AG09319 (cell line): ENCODE data around the gene HIRIP3.
"Not testable (repeated sequence)": the region's sequence is repeated elsewhere in the genome, so short reads cannot be mapped to it uniquely, and the experiment has no call there.

Experiments
- DNase-seq: peaks from one replicate; pipeline ENCODE4 v3.0.0-alpha.2; 2010; ENCODE audit warnings: low read depth; ENCODE audit errors: extremely low read depth
- TF ChIP-seq, protein P1 (sequence below): IDR thresholded peaks from 2 replicates; pipeline ENCODE4 v1.5.1; 2011; ENCODE audit warnings: low read depth, mild to moderate bottlenecking, inconsistent platforms, low read length, moderate library complexity

The HIRIP3 gene

DNA sequence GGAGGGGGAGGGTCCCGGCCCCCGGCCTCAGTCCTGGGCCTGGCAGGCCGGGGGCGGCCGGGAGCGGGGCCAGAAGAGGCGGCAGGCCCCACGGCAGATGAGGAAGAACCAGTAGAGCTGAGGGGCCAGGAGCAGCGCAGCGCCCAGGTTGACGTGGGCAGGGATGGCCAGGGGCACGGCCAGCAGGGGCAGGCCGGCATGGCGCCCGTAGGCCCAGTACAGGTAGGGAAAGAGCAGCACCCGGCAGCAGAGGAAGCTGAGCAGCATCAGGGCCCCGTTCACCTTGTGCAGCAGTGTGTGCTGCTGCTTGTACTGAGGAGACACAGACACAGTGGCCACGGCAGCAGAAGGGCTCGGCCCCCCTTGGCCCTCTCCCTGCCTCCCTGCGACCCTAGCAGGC is 29.7 kb upstream of the HIRIP3 start:
- TF ChIP-seq, protein P1, sequence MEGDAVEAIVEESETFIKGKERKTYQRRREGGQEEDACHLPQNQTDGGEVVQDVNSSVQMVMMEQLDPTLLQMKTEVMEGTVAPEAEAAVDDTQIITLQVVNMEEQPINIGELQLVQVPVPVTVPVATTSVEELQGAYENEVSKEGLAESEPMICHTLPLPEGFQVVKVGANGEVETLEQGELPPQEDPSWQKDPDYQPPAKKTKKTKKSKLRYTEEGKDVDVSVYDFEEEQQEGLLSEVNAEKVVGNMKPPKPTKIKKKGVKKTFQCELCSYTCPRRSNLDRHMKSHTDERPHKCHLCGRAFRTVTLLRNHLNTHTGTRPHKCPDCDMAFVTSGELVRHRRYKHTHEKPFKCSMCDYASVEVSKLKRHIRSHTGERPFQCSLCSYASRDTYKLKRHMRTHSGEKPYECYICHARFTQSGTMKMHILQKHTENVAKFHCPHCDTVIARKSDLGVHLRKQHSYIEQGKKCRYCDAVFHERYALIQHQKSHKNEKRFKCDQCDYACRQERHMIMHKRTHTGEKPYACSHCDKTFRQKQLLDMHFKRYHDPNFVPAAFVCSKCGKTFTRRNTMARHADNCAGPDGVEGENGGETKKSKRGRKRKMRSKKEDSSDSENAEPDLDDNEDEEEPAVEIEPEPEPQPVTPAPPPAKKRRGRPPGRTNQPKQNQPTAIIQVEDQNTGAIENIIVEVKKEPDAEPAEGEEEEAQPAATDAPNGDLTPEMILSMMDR = no peak
- no peak for DNase-seq

DNA sequence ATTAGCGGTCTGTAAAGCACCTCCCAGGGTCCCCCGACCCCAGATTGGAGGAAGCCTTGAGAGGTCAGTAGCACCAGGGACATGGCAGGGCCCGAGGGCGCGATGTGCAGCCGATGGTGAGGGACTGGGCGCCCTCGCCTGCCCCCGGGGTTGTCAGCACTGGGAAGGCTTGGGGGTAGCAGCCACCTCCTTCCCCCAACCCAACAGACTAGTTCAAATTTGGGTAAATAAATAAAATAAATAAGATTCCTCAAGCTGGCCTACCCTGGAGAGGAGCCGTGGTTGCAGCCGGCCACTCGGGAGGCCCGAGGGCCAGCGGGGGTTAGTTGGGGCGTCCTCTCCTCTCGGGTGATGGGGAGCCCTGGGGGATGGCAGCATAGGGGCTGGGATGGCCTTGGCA is 29.0 kb upstream of the HIRIP3 start:
- no peak for DNase-seq
- TF ChIP-seq, protein P1 = no peak

DNA sequence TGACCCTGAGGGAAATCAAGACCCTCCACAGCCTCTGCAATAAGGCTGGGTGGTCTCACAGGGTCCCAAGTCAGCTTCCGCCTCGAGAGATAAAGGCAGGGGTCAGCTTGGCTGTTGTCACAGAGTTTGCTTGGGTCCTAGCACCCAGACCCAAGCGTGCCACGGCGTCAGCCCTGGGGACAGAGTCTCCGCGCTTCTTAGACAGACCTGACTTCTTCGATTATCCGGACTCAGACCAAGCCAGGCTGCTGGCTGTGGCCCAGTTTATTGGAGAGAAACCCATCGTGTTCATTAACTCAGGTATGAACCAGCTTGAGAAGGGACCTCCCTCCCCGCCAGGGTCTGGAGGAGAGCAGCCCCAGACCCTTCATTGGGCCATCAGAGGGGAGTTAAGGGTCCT is 28.2 kb upstream of the HIRIP3 start:
- TF ChIP-seq, protein P1 = no peak
- no peak for DNase-seq

DNA sequence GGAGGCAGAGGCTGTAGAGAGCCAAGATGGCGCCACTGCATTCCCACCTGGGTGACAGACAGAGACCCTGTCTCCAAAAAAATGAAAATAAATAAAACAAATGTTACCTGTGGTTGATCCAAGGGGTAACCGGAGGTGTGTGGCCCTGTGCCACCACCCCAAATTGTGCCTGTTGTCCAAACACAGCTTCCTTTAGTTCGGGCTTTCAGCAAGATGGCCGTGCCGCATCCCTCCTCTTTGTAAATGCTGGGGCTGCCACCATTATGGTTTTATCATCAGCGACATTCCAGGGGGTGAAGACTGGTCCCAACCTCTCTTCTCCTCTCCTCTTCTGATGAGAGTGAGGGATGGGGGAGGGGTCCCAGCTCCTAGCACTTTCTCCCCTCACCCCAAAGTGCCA is 27.5 kb upstream of the HIRIP3 start, which contains the start of gene C16orf92:
TSS of gene C16orf92 (plus strand) at position 312 of the 400 bp plus-strand sequence. CDS start 143 bp downstream, outside the sequence.
- TF ChIP-seq, protein P1 = no peak
- DNase-seq = no peak

DNA sequence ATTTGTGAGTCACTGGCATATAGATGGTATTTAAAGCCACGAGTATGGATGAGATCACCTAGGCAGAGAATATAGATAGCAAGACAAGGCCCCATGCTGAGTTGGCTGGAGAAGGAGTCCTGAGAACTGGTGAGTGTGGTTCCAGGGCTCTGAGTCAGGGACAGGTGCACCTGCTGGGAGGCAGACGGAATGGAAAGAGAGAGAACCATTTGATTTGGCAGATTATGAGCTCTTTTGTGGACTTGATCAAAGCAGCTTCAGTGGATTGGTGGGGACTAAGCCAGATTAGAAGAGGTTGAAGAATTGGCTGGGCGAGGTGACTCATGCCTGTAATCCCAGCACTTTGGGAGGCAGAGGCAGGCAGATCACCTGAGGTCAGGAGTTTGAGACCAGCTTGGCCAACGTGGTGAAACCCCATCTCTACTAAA is 23.3 kb upstream of the HIRIP3 start:
- no peak for DNase-seq
- TF ChIP-seq, protein P1 = no peak

DNA sequence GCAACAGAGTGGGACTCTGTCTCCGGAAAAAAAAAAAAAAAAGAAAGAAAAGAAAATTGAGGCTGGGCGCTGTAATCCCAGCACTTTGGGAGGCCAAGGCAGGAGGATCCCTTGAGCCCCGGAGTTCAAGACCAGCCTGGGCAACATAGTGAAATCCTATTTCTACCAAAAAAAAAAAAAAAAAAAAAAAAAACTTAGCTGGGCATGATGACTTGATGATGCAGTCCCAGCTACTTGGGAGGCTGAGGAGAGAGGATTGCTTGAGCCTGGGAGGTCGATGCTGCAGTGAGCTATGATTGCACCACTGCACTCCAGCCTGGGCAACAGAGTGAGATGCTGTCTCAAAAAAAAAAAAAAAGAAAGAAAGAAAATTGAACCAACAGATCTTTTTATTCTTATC is 22.5 kb upstream of the HIRIP3 start:
- DNase-seq = not testable (repeated sequence)

DNA sequence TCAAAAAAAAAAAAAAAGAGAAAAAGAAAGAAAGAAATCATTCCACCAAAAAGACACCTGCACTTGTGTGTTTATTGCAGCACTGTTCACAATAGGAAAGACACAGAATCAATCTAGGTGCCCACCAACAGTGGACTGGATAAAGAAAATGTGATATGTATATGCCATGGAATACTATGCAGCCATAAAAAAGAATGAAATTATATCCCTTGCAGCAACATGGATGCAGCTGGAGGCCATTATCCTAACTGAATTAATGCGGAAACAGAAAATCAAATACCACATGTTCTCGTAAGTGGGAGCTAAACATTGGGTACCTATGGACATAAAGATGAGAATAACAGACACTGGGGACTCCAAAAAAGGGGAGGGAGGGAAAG is 21.9 kb upstream of the HIRIP3 start:
- TF ChIP-seq, protein P1 = no peak
- no peak for DNase-seq

DNA sequence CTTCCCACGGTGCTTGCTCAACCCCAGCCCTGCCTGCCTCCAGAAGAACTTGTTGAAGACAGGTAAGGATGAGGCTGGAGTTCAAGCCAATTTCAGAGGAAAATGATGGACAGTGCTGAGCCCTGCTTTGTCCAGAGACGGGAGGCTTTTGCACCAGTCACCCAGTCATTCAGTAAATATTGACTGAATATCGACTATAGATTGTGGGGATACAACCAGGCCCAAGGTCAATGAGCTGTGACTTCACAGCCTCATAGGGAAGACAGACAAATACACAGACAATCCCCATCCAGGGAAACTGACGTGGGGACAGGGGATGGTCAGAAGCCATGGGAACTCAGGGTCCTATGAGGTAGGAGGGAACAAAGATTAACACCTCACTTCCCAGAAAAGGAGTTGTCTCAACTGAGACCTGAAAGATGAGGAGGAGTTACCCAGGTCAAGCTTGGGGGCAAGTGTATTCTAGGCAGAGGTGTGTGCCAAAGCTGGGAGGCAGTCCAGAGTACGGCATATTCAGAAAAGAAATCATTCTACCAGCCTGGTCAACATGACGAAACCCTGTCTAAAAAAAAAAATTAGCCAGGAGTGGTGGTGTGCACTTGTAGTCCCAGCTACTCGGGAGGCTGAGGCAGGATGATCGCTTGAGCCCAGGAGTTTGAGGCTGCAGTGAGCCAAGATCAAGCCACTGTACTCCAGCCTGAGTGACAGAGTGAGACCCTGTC is 21.3 kb upstream of the HIRIP3 start:
- no peak for DNase-seq
- TF ChIP-seq, protein P1 = no peak

DNA sequence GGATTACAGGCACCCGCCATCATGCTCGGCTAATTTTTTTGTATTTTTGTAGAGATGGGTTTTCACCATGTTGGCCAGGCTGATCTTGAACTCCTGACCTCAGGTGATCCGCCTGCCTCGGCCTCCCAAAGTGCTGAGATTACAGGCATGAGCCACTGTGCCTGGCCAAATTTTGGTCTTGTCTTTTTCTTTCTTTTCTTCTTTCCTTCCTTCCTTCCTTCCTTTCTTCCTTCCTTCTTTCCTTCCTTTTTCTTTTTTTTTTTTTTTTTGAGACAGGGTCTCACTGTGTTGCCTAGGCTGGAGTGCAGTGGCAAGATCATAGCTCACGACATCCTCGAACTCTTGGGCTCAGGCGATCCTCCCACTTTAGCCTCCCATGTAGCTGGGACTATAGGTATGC is 20.0 kb upstream of the HIRIP3 start:
- not testable (repeated sequence) for DNase-seq

DNA sequence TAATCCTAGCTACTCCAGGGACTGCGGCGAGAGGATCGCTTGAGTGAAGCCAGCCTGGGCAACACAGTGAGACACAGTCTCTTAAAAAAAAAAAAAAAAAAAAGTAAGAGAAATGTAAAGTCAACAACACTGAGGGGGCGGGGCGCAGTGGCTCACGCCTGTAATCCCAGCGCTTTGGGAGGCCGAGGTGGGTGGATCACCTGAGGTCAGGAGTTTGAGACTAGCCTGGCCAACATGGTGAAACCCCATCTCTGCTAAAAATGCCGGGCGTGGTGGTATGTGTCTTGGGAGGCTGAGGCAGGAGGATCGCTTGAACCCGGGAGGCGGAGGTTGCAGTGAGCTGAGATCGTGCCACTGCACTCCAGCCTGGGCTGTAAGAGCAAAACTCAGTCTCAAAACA is 17.2 kb upstream of the HIRIP3 start:
- not testable (repeated sequence) for DNase-seq
